ENCODE data around the gene A3GALT2.

The A3GALT2 gene

DNA sequence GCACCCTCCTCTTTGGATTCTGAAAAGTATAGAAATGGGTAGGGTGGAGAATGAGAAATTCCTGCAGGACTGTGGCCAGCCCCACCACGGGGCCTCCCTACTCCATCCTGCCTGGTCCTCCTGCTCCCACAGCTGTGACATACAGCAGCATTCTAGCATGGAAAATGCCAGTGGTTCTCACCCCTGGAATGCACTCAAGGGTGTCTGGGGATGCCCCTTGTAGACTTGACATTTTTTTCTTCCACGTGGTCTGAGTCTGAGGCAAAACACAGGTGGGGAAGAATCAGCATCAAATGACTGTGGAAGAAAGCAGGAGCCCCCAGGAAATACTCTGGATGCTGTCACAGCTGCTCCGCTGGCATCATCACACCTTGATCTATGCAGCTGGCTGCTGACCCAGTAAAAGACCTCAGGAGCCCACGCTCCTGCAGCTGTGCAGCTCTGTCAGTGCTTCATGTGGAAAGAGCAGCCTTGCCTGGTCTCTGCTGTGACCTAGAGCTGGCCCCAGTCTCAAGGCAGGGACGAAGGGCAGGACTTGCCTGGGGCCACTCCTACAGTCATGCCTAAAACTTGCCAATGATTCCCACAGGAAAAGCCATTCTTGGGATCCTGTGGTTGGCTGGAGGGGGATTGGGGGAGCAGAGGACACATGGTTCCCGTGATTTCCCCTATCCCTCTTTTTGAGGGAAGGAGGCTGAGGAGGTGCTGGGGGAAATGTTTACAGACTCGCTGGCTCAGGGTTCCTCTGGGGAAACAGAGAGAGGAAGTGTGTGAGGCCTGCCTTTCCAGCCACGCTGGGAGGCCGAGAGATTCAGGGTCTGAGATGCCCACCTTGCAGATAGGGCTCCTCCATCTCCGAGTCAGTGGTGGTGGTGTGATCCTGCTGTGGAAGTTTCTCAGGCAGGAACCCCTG is 10.8 kb upstream of the A3GALT2 start:
- DNase-seq = no peak

DNA sequence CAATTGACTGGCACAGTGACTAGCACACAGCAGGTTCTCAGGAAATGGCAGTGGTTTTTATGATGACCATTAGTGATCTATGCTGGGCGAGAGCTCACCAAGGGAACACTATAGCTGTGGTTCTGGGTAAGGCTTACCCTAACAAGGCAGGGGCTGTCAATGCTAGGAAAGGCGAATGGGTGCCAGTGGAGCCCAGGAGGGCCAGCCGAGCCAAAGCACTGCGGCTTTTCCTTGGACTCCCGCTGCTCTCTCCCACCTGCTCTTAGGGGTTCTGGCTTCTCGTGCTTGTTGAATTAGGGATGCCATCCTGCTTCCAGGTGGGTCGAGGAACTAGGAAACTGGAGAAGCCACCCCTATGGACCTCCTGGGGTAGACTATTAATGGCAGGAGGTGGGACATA is 10.0 kb upstream of the A3GALT2 start:
- no peak for DNase-seq

DNA sequence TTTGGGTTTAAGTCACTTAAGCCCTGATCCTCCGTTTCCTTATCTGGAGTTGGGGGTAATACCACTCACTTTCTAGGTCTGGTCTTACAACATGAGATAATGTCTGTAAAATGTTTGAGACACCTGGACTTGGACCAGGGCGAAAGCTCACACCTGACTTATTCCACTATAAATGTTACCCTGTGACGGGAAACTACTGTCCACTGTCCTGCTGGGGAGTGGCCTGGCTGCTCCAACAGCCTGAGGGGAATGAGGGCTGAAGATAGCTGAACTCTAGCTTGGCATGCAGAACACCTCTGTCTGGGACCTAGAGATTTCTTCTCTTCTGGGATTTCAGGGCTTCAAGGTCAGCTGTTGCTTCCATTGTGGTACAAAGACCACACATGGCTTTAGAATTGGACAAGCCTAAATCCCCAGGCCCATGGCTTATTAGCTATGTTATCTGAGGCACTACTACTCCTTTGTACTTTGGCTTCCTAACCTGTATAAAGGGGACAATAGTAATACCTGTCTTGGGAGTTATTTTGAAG is 9.5 kb upstream of the A3GALT2 start:
- no peak for DNase-seq

DNA sequence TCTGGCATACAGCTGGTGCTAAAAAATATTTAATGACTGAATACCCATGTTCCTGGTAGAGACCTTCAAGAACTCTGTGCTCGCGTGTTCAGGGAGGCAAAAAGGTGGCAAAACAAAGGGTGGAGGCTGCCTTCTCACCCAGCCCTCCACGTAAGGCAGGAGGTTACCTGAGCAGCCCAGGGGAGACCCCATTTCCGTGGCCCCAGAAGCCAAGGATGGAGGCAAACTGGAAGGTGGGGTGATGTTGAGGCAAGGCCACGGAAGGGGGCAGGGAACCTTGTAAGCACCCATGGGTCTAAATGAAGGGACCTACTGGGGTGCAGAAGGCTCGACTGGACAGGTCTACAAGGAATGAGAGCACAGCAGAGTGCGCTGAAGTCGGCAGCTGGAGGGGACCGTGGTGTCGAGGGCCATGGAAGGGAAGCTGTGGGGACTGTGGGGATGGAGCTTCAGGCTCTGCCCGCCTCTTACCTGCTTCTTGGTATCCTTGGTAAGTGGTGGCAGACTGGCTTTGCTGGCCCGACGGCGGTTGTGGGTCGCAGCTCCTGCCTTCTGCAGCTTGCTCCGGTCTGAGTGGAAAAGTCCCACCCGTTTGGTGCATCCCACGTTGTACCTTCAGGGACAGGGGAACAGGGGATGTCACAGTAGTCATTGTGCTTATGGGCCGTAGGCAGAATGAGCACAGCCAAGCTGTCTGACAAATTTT is 8.9 kb upstream of the A3GALT2 start:
- DNase-seq = no peak

DNA sequence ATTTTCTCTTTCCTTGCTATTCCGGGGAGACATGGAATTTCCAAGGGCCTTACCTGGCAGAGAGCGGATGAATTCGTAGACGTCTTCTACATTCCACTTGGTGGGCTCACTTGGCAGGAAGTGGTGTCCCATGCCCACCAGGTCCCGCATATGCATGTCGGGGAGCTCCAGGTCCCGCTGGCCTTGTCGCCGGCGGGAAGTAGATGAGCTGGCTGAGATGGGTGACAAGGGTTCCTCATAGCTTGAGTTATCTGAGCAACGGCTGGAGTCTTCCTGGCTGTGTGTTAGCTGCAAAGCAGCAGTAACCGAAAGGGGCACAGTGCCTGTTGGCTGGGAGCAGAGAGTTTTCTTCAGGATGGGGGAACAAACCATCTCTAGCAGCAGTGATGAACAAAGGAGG is 7.9 kb upstream of the A3GALT2 start:
- no peak for DNase-seq

DNA sequence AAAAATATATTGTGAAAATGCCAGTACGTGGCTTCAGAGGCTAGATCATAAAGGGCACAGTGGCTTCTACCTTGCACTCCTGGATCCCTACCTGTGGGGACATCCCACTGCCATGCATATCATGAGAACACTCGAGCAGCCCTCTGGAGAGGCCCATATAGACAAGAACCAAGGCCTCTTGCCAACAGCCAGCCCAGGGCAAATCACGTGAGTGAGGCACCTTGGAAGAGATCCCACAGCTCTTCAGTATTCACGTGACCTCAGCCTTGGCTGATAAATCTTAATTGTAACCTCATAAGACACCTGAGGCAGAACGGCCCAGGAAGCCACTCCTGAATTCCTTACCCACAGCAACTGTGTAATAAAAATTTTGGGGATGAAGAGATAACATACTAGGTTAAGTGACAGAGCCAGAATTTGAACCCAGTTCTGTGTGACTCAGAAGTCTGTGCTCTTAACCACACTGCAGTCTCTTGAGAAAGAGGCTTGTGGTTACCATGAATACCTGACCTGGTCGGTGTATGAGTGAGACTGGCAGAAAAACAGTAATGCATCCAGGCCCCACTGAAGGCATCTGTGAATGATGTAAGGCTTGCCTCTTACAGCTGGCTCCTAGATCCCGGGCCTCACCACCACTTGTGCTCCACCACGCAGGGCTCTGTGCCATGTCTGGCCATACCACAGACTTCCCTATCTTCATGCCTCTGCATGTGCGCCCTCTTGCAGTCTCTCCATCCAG is 6.9 kb upstream of the A3GALT2 start:
- no peak for DNase-seq

DNA sequence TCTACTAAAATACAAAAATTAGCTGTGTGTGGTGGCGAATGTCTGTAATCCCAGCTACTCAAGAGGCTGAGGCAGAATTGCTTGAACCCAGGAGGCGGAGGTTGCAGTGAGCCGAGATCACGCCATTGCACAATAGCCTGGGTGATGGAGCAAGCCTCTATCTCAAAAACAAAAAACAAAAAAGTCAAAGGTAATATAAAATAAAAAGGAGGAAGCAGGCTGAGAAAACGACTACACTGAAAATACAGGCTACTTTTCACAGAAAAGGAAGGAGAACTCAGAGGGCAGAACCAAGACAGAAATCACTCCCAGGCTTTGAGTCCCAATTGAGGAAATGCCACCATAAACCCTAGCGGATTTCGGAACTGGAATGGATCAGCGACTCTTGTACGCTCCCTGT is 5.9 kb upstream of the A3GALT2 start:
- no peak for DNase-seq

DNA sequence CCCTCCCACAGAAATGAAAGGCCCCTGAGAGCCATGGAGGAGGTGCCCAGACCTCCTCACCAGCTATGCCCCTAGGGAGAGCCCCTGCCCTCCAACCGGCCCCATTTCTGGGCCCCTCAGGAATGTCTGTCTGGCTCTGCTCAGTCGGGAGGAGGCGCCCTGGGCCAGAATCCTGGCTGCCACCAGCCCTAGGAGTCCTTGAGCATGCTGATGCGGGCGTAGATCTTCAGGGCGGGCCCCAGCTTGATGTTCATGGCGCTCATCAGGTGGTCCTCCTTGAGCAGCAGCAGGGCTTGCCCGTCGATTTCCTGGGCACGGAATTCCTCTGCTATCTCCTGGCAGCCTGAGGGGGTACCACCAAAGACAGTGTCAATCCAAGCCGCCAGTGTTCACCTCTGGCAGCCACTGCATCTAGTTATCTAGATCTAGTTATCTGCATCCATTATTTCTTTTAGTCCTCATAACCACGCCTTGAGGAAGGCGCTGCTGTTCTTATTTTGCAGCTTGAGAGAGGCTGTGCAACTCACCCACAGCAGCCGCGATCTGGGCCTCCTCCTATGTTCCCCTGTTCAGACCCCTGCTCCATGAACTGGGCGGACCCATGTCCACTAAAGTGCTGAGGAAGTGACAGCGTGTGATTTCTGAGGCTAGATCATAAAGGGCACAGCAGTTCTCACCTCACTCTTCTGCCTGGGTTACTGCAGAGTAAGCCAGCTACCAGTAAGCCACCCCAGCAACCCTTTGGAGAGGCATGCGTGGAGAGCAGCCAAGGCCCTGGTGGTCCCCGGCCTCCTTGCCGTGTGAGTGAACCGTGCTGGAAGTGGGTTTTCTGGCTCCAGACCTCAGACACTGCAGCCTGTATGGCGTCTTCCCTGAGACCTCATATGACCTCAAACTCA is 4.0 kb upstream of the A3GALT2 start:
- DNase-seq = no peak

DNA sequence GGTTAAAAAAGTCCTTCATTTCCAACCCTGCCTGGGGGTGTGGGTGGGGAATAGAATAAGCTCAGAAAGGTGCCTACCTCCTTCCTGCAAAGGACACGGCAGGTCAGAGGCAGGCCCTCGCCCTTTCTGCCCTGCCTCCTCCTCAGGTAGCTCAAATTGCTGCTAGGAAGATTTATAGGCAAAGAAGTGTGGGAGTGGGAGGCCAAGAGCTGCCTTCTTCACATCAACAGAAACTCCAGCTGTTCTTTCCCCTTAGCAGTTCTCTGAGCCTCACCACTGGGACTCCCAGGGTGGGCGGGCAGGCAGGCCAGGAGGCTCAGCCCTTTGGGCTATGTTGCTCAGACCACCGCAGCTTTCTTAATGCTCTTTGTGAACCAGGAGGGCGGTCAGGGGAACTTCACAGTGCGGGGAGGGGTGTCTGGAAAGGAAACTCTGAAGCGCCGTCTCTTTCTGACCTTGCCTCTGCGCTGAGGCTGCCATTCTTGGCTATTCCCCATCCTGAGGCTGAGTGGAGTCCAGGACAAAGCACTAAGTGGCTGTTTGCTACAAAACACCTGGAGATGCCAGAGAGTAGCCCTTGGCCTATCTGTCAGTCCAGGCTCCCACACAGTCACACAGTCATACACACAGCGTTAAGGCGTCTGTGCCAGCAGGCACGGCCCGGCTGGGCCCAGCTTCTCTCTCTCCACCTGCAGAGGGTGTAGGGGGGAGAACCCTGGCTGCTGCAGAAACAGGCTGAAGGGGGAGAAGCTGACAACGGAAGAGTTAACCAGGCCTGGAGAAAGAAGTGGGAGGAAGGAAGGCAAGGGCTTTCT is 3.0 kb upstream of the A3GALT2 start:
- DNase-seq = no peak

DNA sequence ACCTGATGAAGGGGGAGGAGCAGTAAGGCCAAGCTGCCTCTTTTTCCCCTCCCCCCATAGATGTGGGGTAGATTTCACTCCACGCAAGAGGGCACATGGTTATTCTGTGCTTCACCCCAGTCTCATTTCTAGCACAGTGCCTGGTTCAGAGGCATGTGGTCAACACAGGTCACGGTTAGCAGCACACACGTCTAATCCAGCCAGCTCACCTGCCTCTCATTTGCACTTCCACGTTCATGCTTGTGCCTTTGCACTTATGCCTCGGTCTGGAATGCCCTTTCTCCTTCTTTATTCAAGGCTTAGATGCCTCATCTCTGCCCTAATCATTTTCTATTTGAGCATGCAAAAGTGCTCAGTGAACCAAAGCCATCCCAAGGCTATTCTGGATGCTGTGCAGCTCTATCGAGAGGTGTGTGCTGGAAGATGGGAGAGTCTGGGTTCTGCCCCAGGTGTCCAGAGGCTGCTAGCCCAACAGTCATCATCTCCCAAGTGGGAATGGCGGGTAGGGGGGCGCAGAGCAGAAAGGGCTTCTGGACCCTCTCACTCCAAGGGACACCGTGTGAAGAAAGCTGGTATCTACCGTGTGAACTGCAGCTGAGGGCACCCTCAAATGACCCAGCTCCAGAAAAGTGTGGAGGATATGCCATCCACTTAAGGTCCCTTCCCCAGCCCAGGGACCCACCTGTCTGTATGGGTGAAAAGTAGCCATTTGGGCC is 2.1 kb upstream of the A3GALT2 start:
- no peak for DNase-seq

DNA sequence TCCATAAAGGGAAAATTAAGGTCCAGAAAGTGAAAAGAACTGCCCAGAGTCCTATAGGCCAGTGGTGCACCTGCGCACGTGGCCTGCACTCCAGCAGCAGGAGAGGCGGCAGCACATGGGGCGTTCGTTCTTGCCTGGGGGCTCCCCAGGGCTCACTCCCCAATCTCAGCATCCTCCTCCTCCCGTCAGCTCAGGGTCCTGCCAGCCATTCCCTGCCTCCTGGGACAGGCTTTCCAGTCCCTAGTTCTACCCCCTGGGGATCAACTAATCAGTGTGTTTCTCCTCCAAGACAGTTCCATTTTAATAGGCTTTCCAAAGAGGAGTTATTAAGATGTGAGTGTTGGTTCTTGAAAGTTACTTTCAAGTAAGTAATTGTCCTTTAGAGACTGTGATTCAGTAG is 1.2 kb upstream of the A3GALT2 start:
- no peak for DNase-seq

DNA sequence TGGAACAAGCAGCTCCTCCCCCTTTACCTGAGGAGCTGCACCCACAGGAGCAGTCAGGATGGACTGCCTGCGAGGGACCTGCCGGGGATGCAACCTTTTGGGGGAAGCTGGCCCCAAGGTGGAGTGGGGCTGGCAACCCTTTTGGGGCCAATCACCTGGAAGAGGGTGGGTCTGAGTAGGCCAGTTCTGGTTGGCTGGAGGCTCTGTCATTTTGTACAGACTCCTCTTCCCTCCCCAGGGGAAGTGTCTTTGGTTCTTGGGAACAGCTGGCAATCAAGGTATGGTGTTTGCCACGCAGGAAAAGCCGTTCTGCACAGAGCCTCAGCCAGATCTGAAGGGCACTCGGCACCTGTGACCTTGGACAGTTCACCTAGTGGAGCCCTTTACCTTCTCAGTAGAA is 280 bp upstream of the A3GALT2 start:
- DNase-seq = no peak

DNA sequence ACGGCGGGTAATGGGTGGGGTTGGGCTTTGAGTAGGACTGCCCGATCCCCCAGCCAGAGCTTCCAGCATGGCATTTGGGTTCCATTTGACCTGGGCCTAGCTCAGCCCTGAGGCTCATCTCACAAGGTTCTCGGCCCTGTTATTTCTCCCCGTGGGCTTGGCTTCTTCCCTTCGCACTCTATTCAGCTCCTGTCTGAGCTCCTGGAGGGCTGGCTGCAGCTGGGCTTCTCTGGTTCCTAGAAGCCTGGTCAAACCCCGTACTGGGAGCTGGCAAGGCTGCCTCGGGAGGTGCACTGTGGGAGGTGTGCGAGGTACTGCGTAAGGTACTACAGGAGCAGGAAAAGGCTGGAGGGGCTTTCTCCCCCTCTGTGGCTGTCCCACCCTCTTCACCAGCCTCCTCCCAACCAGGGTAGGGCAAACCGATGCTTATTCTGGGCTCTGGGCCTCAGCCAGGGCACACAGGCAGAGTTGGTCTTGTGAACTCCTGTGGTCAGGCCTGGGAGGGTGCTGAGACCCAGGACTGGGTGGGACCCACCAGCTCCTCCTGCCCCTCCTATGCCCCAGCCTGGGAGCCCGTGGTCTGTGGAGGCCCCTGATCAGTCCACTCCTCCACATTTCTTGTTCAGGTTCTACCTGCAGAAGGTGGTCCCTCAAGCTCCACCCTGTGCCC is 814 bp downstream of the A3GALT2 start:
- no peak for DNase-seq

DNA sequence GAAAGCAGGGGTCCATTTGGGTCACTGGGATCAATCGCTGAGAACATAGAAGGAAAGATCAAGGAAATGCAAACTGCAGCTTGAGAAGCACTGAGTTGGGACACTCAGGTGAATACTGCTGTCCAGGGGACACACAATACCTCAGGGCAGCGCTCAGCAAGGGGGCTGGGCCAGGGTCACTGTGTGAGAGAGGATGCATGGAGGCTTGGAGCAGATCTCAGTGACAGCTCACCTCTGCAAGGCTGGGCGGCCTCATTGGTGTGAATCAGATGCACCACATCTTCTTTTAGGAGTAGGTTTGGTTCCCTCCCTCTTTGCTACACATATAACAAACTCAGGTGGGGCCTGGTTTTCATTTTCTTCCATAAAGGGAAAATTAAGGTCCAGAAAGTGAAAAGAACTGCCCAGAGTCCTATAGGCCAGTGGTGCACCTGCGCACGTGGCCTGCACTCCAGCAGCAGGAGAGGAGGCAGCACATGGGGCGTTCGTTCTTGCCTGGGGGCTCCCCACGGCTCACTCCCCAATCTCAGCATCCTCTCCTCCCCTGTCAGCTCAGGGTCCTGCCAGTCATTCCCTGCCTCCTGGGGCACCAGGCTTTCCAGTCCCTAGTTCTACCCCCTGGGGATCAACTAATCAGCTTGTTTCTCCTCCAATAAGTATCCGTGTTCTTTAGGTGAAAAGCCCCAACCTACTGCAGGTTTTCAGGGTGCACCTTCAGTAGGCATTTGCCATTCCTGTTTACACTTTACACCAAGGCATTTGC is 1.5 kb downstream of the A3GALT2 start:
- no peak for DNase-seq

DNA sequence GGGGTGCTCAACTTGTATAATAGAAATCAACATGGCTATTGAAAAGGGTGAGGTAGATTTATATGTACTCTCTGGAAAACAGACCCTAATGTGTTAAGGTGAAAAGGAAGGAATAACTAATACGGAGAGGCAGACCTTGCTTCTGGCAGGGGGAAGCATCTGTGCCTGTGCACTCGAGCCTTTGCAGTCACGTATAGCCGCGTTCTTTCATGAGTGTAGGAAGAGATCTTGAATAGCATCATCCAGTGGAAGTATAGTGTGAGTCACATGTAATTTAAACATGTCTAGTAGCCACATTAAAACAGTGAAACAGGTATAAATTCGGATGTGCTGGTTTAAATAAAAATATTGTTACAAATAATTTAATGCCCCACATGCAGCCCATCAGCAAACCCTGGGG is 3.0 kb downstream of the A3GALT2 start:
- no peak for DNase-seq

DNA sequence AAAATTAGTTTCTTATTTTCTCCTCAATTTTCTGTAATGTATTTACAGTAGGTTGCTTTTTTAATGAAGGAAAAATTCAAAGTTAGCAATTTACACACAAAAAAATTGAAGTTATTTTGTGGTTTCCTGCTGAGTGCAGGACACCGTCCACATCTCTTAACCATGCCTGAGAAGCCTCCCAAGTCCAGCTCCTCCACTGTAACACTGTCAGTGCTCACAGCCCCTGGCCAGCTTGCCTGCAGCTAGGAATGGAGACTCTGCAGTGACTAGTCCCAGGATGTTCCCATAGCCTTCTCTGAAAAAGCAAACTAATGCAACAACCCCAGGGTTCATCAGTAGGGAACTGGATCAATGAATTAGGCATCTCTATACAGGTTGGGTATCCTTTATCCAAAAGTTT is 3.5 kb downstream of the A3GALT2 start:
- DNase-seq = no peak

DNA sequence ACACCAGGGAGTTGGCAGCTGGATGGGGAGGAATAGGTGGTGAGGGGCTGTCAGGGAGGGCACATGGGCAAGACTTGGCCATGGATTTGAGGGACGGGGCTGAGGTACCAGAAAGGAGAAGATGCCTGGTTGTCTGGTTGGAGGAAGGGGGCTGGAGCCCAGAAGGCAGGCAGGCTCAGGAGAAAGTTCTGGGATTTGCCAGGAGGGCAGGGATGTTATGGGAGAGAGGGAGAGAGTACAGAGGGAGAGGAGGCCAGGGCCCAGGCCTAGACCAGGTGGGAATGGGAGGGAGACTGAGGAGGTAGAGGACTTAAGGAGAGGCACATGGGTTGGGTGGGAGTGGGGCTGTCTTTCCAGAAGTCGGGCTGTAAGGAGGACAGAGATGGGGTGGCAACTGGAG is 4.3 kb downstream of the A3GALT2 start:
- DNase-seq = no peak

DNA sequence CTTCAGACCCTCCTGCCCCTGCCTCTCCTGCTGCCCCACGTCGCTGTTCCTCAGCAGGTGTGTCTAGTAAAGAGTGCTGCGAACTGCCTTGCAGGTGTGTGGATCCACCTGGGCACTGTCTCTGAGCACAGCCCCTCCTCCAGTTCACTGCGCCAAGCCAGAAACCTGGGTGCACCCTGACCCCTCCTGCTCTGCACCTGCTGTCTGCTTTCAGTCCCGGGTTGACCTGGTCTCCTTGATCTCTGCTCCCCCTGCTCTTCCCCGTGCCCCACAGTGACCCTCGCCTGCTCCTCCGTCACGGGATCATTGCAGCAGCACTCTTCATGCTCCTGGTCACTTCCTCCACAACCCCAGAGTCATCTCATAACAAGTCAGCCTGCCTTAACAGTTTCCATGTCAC is 6.5 kb downstream of the A3GALT2 start:
- DNase-seq = no peak

DNA sequence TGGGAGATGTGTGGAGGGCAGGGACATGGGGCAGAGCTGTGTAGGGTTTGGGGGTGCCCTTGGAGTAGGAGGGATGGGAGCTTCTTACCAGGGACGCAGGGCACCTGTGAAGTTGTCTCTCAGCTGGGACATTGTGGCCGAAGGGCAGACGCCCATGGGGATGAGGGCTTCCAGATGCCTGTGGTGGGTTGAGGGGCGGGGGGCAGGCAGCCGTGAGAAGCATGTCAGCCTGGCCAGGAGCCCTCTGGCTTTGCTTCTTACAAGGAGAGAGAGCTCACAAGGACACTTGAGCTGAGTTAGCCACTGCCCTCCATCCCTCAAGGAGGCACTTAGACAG is 8.5 kb downstream of the A3GALT2 start:
- no peak for DNase-seq

All from eye (tissue), 1 donor.